Stomach (tissue), 9 donors: Measurements from ENCODE around the gene SHLD1. TPM values are rescaled to one million over a fixed set of nuclear protein-coding genes. Genes with fewer than 3 reads are reported as not detected.
"Not testable (repeated sequence)": the region's sequence is repeated elsewhere in the genome, so short reads cannot be mapped to it uniquely, and the experiment has no call there.

Experiments used
- DNase-seq, 2 donors: peaks; one replicate each; pipeline versions ENCODE4 v3.0.0 to v3.0.0-alpha.2; 2013 to 2019
- H3K27ac ChIP-seq, 5 donors: fragments of 200-600 bp in 4 of 5; sonication (generic) in 4 of 5; one replicate each; pipeline ENCODE4 v1.5.1; 2013 to 2019; ENCODE audit warnings: mild to moderate bottlenecking in 1 of 5, moderate library complexity in 1 of 5
- H3K27me3 ChIP-seq, 3 donors: fragments of 200-600 bp; sonication (generic); one replicate each; pipeline ENCODE4 v1.5.1; 2017 to 2019; ENCODE audit warnings: mixed run types in 1 of 3
- H3K36me3 ChIP-seq, 4 donors: fragments of 200-600 bp; sonication (generic); 1 replicate in 3 of 4; 2 replicates in 1 of 4; pipeline ENCODE4 v1.5.1; 2016 to 2019
- H3K4me1 ChIP-seq, 4 donors: fragments of 200-600 bp; sonication (generic); one replicate each; pipeline ENCODE4 v1.5.1; 2016 to 2019
- H3K4me3 ChIP-seq, 4 donors: fragments of 200-600 bp; sonication (generic) in 3 of 4; one replicate each; pipeline ENCODE4 v1.5.1; 2016 to 2019; ENCODE audit warnings: mild to moderate bottlenecking in 1 of 4
- H3K9me3 ChIP-seq, 4 donors: fragments of 200-600 bp; sonication (generic); one replicate each; pipeline ENCODE4 v1.5.1; 2016 to 2019
- CTCF ChIP-seq, 7 experiments: fragments of 450-650 bp in 4 of 7; fragments of 200-600 bp in 3 of 7; sonication (generic) in 3 of 7; IDR thresholded peaks; one replicate each; pipeline ENCODE4 v1.5.1; 2016 to 2019; ENCODE audit warnings: antibody characterized with exemption in 7 of 7, control low read depth in 2 of 7, mild to moderate bottlenecking in 1 of 7
- EP300 ChIP-seq: sonication (generic); formaldehyde crosslinking; IDR thresholded peaks from one replicate; pipeline ENCODE4 v1.6.1; 2017; ENCODE audit warnings: antibody characterized with exemption
- POLR2A ChIP-seq, 4 donors: fragments of 450-650 bp; IDR thresholded peaks; one replicate each; pipeline ENCODE4 v1.6.1; 2016; ENCODE audit warnings: antibody characterized with exemption in 4 of 4, control low read depth in 2 of 4, mild to moderate bottlenecking in 1 of 4, moderate library complexity in 1 of 4
- POLR2AphosphoS5 ChIP-seq, 3 donors: sonication (generic); formaldehyde crosslinking; IDR thresholded peaks; one replicate each; pipeline ENCODE4 v1.6.1; 2016; ENCODE audit warnings: antibody characterized with exemption in 3 of 3
- WGBS, 5 donors: extraction: QIAGEN DNeasy Blood & Tissue Kit in 3 of 5; methylation state at CpG; one replicate each; pipeline versions ENCODE4 v1.1.5 to v1.1.7; 2013 to 2018; 5-methylcytosine and 5-hydroxymethylcytosine counted together
- intact Hi-C: fragments of 100-400 bp; cut with DNase I; formaldehyde crosslinking; loops from one replicate; pipeline ENCODE4 v1.15.1; 2023; ENCODE audit warnings: low total_unique reads
- polyA plus RNA-seq, 3 donors: library from polyadenylated mRNA; stranded (reverse); fragments of 200-250 nt; gene quantifications; one replicate each; pipeline ENCODE4 v1.2.3, GENCODE V29; 2013
- total RNA-seq, 5 donors: library from RNA; depleted of rRNA; stranded (reverse); fragments of >200 nt; gene quantifications; one replicate each; pipeline versions ENCODE4 v1.1.0 to v1.2.3, GENCODE V29; 2014 to 2016
- donor health status: healthy with polysubstance abuse.
- donor health status: Bipolar disorder and iron deficiency.
- donor health status: healthy.

The SHLD1 gene
- total and polyA plus RNA-seq, 8 donors, result 1.3 to 10.5 (median 3.5) TPM; not detected in 1

GRCh38 chr20:5748246-5748645 is 2.0 kb upstream of the SHLD1 start:
- no peak for DNase-seq
- H3K27ac ChIP-seq, result no peak overlapping the region
- no peaks in the 10 kb centered on the region for H3K9me3 ChIP-seq
- no peaks in the 10 kb centered on the region for H3K36me3 ChIP-seq
- TF ChIP-seq POLR2A (IDR thresholded peaks at IDR 0.05), result no peak
- TF ChIP-seq EP300, result no peak
- TF ChIP-seq CTCF (IDR thresholded peaks at IDR 0.05), result no peak
- no peak for TF ChIP-seq POLR2AphosphoS5 (IDR thresholded peaks at IDR 0.05)
- no peaks in the 10 kb centered on the region for H3K27me3 ChIP-seq
- intact Hi-C loops, result no loop called here
- WGBS, 5 donors, result 79 to 92% (median 85%) methylated on average over 6 of the region's 6 CpGs
- peaks cover 8 to 20% (median 13%) of the 10 kb centered on the region in 4 donors for H3K4me1 ChIP-seq
- H3K4me3 ChIP-seq, result no peak overlapping the region

- DNase-seq, H3K9me3 ChIP-seq, intact Hi-C loops, H3K36me3 ChIP-seq, H3K27me3 ChIP-seq: not testable (repeated sequence)
- peak overlapping the region in 1 of 5 donors; percentile 94 for H3K27ac ChIP-seq
- WGBS, 5 donors, result 94 to 96% (median 96%) methylated on average over 12 of the region's 12 CpGs
- peaks cover 8 to 20% (median 13%) of the 10 kb centered on the region in 4 donors for H3K4me1 ChIP-seq
- peak overlapping the region in 1 of 4 donors; percentile 68 for H3K4me3 ChIP-seq
Measured at GRCh38 chr20:5749512-5749951, 669 bp upstream of the SHLD1 start.

DNA sequence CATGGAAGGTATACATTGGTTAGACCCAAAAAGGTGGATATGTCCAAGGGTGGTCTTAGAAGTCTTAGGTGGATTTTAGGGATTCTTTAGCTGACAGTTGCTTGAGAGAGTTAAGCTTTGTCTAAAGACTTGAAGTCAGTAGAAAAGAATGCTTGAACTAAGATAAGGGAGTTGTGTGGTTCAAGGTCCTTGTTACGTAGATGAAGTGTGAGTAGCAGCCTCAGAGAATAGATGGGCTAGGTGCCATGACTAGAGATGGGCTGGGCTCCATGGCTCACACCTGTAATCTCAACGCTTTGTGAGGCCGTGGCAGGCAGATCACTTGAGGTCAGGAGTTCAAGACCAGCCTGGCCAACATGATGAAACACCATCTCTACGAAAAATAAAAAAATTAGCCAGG is 1.7 kb downstream of the SHLD1 start:
- intact Hi-C loops, result loop anchor here (10.0 kb wide), 1 partner anchor 147 kb away; no protein-coding TSS in a partner anchor
- Histone ChIP-seq H3K27ac (peak overlapping the region in 2 of 5 donors; percentile 92 to 93), H3K27me3 (no peaks in the 10 kb centered on the region), H3K4me3 (no peak overlapping the region), H3K9me3 (no peaks in the 10 kb centered on the region), H3K4me1 (peaks cover 8 to 17% (median 12%) of the 10 kb centered on the region in 4 donors), H3K36me3 (no peaks in the 10 kb centered on the region)
- DNase-seq, result peak in 1 of 2 donors; percentile 59
- WGBS, 5 donors, result 41 to 74% (median 54%) methylated on average over 4 of the region's 4 CpGs
- TF ChIP-seq EP300 (no peak), POLR2AphosphoS5 (IDR thresholded peaks at IDR 0.05) (peak in 1 of 3 donors; percentile 24)

DNA sequence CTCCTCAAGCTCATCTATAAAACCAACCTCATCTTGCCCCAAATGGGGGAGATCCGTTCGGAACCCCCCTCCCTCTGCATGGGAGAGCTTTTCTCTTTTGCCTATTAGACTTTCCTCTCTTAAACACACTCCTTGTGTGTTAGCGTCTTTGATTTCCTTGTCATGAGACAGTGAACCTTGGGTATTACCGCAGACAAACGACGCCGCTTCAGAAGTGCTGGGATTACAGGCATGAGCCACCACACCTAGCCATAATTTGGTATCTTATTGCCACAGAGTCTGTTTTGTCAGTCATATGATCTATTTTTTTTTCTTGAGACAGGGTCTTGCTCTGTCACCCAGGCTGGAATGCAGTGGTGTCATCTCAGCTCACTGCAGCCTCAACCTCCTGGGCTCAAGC is 3.6 kb downstream of the SHLD1 start:
- H3K36me3 ChIP-seq, result no peaks in the 10 kb centered on the region
- TF ChIP-seq EP300 (no peak), POLR2A (IDR thresholded peaks at IDR 0.05) (no peak), CTCF (IDR thresholded peaks at IDR 0.05) (no peak), POLR2AphosphoS5 (IDR thresholded peaks at IDR 0.05) (no peak)
- no peak overlapping the region for H3K27ac ChIP-seq
- H3K4me3 ChIP-seq, result no peak overlapping the region
- no peaks in the 10 kb centered on the region for H3K9me3 ChIP-seq
- no peak for DNase-seq
- 92 to 95% (median 93%) methylated on average over 7 of the region's 7 CpGs for WGBS, 5 donors
- peaks cover 8 to 17% (median 12%) of the 10 kb centered on the region in 4 donors for H3K4me1 ChIP-seq
- H3K27me3 ChIP-seq, result no peaks in the 10 kb centered on the region
- intact Hi-C loops, result loop anchor here (10.0 kb wide), 1 partner anchor 149 kb away; no protein-coding TSS in a partner anchor

GRCh38 chr20:5757949-5758348 is 7.7 kb downstream of the SHLD1 start:
- Histone ChIP-seq H3K4me3 (no peak overlapping the region), H3K4me1 (no peaks in the 10 kb centered on the region), H3K36me3 (peaks cover 0 to 22% (median 12%) of the 10 kb centered on the region in 4 donors), H3K27ac (no peak overlapping the region), H3K27me3 (no peaks in the 10 kb centered on the region), H3K9me3 (no peaks in the 10 kb centered on the region)
- TF ChIP-seq EP300 (no peak), CTCF (IDR thresholded peaks at IDR 0.05) (no peak), POLR2AphosphoS5 (IDR thresholded peaks at IDR 0.05) (no peak), POLR2A (IDR thresholded peaks at IDR 0.05) (no peak)
- WGBS, 5 donors, result 87 to 97% (median 93%) methylated on average over 3 of the region's 3 CpGs
- DNase-seq, result no peak
- intact Hi-C loops, result loop anchor here (10.0 kb wide), 1 partner anchor 153 kb away; no protein-coding TSS in a partner anchor
